Raji (cell line): ENCODE data around the gene TUBGCP3.

Experiments
- POLR2A ChIP-seq: IDR thresholded peaks from 2 replicates; pipeline ENCODE4 v1.6.1; 2011; ENCODE audit warnings: low read depth, low read length, control low read depth; ENCODE audit not compliant: insufficient read depth

The TUBGCP3 gene

DNA sequence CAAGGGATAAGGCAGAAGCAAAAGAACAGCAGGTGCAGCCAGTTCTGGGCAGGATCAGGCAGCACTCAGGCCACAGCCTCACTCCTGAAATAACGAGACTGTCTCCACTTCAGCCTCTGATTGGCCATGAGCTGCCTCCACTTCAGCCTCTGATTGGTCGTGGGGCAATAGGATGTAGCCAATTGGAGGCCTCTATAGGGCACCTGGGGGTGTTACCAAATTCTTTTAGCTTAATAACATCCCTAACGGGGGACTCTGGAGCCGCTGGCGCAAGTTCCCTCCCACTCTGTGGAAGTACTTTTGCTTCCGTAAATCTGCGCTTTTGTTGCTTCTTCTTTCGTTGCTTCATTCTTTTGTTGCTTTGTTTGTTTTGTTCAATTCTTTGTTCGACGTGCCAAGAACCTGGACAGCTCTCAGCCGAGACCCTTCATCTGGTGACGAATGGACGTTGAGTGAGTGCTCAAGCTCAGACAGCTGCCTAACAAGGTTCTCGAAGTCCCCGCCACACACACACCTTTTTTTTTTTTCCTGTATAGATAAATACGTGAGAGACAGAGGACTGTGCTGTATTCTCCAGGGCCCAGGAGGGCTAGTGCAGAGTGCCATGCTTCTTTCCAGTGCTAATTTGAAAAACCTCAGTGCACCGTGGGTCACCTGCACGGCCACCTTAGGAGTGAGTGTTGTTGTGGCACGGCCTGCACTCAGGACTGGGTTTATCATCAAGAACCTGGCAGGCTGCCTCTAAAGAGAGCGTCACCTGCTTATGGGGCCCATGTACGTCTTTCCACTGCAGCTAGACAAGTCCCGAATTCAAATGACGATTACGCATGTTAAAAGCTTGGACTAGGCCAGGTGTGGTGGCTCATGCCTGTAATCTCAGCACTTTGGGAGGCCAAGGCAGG, 32.0 kb upstream of the TUBGCP3 start:
- no peak for TF ChIP-seq POLR2A

DNA sequence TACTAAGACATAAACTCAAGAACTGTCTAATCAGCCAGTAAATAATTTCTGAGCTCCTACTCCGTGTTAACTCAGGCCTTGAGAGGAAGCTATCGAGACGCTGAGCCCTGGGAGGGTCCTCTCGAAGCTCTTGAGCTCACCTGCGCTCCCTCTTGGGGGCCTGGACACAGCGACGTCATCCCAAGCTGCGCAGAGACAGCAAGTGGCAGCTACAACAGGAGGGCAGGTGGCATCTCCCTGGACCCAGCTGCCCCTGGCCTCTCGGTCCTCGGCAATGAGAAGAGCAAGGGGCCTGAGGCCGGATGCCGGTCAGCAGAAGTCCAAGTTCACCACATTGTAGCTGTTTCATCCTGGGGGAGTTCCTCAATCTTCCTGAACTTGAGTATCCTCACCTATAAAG, 30.5 kb upstream of the TUBGCP3 start:
- no peak for TF ChIP-seq POLR2A

DNA sequence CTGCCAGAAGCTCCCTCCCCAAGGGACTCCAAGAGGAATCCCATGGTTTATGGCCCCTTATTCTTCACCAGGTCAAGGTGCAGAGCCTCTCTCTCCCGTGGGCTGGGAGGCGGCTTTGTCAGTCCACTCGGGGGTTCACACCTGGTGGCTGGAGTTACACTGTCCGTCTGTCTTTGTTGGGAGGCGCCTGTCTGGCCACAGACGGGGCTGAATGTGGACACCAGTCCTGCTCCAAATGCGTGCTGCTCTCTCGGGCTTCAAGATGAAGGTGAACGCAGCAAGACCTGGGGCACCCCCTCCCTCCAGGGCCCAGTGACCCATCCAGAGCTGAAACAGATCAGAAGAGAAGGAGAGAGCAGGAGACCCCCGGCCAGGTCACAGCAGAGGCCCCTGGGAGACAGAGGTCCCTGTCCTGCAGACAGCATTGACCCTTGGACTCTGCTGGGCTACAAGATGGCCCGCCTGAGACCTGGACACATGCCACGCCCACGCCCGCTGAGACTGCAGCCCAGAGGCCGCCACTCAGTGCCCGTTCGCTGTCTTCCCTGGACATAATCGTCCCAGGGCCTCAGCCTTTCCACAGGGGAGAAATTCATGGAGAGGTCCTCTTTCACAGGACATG, 29.9 kb upstream of the TUBGCP3 start:
- no peak for TF ChIP-seq POLR2A

DNA sequence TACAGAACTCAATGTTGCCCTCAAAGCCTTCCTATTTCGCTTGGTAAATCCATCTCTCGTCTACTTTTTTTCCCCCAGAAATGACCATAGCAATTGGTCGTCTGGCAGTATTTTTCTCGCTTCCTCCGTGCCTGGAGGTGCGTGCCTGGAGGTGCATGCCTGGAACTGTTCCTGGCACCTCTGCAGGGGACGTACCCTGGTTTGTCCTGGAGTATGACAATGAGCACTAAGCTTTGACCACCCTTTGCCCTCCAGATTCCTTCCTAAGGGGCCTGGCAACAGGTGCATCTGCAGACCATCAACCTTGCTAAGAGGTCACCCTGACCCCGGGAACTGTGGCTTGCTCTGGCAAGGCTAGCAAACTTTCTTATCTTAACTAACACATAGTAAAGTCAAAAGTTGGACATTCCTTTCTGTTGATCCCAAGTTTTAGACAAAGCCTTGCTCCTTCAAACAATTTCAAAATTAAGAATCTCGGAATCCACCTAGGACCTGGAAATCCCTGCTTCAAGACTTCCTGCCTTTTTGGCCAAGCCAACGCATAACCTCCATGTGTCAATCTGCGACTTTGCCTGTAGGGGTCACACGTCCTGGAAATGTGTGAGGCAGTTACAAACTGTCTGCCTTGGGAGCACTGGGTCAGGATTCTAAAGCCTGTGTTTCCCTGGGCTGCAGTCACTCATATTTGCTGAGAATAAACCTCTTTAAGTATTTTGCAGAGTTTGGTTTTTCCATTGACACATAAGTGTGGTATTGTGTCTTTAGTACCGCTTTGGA, 28.8 kb upstream of the TUBGCP3 start:
- no peak for TF ChIP-seq POLR2A

GRCh38 chr13:112615391-112615790, 27.4 kb upstream of the TUBGCP3 start:
- no peak for TF ChIP-seq POLR2A

GRCh38 chr13:112614835-112615234, 26.9 kb upstream of the TUBGCP3 start:
- TF ChIP-seq POLR2A, result no peak

DNA sequence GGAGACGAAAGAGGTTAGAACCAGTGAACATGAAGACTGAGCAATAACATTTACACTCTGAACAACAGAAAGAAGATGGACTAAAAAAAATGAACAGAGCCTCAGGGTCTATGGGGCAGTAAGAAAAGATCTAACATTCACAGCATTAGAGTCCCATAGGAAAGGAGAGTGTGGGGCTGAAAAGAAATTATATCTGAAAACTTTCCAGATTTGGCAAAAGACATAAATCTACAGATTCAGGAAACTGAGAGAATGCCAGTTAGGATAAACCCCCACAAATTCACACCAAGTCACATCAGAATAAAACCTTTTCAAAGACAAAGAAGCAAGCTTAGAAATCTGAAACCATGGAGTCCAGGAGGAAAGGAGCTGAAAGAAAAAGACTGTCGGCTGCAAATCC, 20.3 kb upstream of the TUBGCP3 start:
- TF ChIP-seq POLR2A, result no peak

GRCh38 chr13:112606109-112607001, 18.4 kb upstream of the TUBGCP3 start:
- 0 out of 2 replicates have a peak, but pooled peaks have one; percentile 19 for TF ChIP-seq POLR2A

- no peak for TF ChIP-seq POLR2A
Measured at GRCh38 chr13:112605531-112605990, 17.6 kb upstream of the TUBGCP3 start.

GRCh38 chr13:112603641-112604225, 15.8 kb upstream of the TUBGCP3 start:
- TF ChIP-seq POLR2A, result no peak

DNA sequence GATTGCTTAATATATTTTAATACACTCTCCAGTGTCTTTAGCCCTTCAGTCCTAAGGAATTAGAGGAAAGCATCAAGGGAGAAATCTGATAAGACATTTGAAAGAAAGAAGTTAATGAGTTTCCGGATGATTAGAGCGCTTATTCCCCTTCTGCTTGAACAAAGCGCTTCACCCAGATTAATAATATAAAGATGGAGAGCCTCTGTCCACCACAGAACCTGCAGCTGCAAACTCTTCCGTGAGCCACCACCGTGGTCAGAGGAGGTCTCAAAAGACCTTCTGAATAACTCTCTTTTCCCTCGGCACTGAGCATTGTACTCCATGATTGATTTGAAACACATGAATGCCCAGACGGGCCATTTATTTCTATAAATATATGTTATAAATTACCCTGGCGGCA, 14.2 kb upstream of the TUBGCP3 start:
- no peak for TF ChIP-seq POLR2A

GRCh38 chr13:112601371-112601770, 13.4 kb upstream of the TUBGCP3 start:
- no peak for TF ChIP-seq POLR2A

GRCh38 chr13:112596235-112596634, 8.3 kb upstream of the TUBGCP3 start:
- TF ChIP-seq POLR2A, result no peak

DNA sequence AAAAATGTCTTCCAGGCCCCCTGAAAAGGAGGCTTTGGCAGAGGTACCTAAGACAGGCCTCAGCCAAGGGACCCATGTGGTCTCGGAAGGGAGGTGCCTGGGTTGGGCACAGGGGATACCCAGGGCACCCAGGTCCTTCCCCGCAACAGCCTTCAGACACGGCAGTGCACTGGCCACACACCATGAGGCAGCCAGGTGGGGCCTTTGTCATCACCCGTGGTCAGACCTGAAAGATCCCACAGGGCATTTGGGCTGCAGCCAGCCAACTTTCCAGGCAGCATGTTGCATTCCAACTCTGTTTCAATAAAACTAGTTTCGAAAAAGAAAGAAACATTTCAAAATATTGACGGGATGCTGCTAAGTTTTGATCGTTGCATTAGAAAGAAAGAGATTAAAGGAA, 4.7 kb upstream of the TUBGCP3 start:
- TF ChIP-seq POLR2A, result no peak
